A549 (cell line): ENCODE results near the gene FOXA1. TPM values are rescaled to one million over a fixed set of nuclear protein-coding genes. Genes with fewer than 3 reads are reported as not detected.

Experiments
- ATAC-seq, 2 experiments: fragments of 200-7000 bp in 1 of 2; fragments of >200 bp in 1 of 2; cut with Nextera tagmentation in 1 of 2; cut with Tn5 transposase in 1 of 2; 3 replicates each; pipeline versions ENCODE4 v1.8.0 to v1.9.1; 2018 to 2020; ENCODE audit warnings: mild to moderate bottlenecking in 1 of 2, moderate library complexity in 1 of 2
- CTCF ChIA-PET: fragments of 300-600 bp; sonication (Branson Sonifier 250); formaldehyde crosslinking; extraction: SDS; loops from one replicate; lab custom pipeline; 2021; ENCODE audit warnings: antibody characterized with exemption, inconsistent platforms; lab: Yijun Ruan, JAX
- POLR2A ChIA-PET: fragments of 350-600 bp; formaldehyde crosslinking; extraction: SDS; loops from one replicate; lab custom pipeline; 2021; ENCODE audit warnings: antibody characterized with exemption, inconsistent platforms; lab: Yijun Ruan, JAX
- DNase-seq, 2 experiments: peaks; one replicate each; pipeline versions ENCODE4 v3.0.0 to v3.0.0-alpha.2; 2011 to 2016; ENCODE audit warnings: low read depth in 1 of 2, low spot score in 1 of 2
- FAIRE-seq: peaks from 2 replicates; lab custom pipeline; 2011; peaks lifted over from hg19 to GRCh38; lab: Jason Lieb, UNC
- H3K27ac ChIP-seq, 2 experiments: fragments of >200 bp; sonication (Bioruptor Twin); formaldehyde crosslinking; 3 replicates each; pipeline ENCODE4 v1.5.1; 2016 to 2017
- H3K4me1 ChIP-seq: fragments of >200 bp; sonication (Bioruptor Twin); formaldehyde crosslinking; 3 replicates; pipeline ENCODE4 v1.6.1; 2016
- H3K4me2 ChIP-seq: fragments of >200 bp; sonication (Bioruptor Twin); formaldehyde crosslinking; 3 replicates; pipeline ENCODE4 v1.6.1; 2016
- H3K4me3 ChIP-seq: fragments of >200 bp; sonication (Bioruptor Twin); formaldehyde crosslinking; 3 replicates; pipeline ENCODE4 v1.5.1; 2016
- H3K9me3 ChIP-seq: fragments of >200 bp; sonication (Bioruptor Twin); formaldehyde crosslinking; 3 replicates; pipeline ENCODE4 v1.6.1; 2016
- CEBPB ChIP-seq, 2 experiments: fragments of >200 bp in 1 of 2; sonication (Bioruptor Twin) in 1 of 2; formaldehyde crosslinking in 1 of 2; IDR thresholded peaks; 2 replicates each; pipeline ENCODE4 v1.6.1; 2012 to 2016
- FOSL2 ChIP-seq, 2 experiments: fragments of 450-650 bp in 1 of 2; fragments of >200 bp in 1 of 2; sonication (Bioruptor Twin) in 1 of 2; formaldehyde crosslinking; IDR thresholded peaks; 2 replicates each; pipeline versions ENCODE4 v1.5.0 to v1.6.1; 2016 to 2020; ENCODE audit warnings: mild to moderate bottlenecking in 1 of 2, moderate library complexity in 1 of 2
- JUNB ChIP-seq: fragments of >200 bp; sonication (Bioruptor Twin); formaldehyde crosslinking; IDR thresholded peaks from 2 replicates; pipeline ENCODE4 v1.6.1; 2016
- KDM5A ChIP-seq: fragments of 200-600 bp; sonication (generic); IDR thresholded peaks from 2 replicates; pipeline ENCODE4 v1.6.1; 2016; ENCODE audit warnings: antibody characterized with exemption, mild to moderate bottlenecking
- PHF8 ChIP-seq: fragments of 200-600 bp; sonication (generic); IDR thresholded peaks from 2 replicates; pipeline ENCODE4 v1.6.1; 2016; ENCODE audit warnings: low read depth, mild to moderate bottlenecking, antibody characterized with exemption, moderate library complexity, borderline replicate concordance
- POLR2A ChIP-seq: IDR thresholded peaks from 2 replicates; pipeline ENCODE4 v1.6.1; 2012; ENCODE audit warnings: mild to moderate bottlenecking, low read length
- POLR2AphosphoS2 ChIP-seq: conservative IDR thresholded peaks from 2 replicates; pipeline ENCODE4 v1.6.1; 2012; ENCODE audit warnings: low read length, improper control_type of control experiment, inconsistent platforms
- SMC3 ChIP-seq: fragments of >200 bp; sonication (Bioruptor Twin); formaldehyde crosslinking; IDR thresholded peaks from 3 replicates; pipeline ENCODE4 v1.6.1; 2018; ENCODE audit warnings: inconsistent platforms
- WGBS: methylation state at CpG from one replicate; pipeline ENCODE4 v1.1.6; 2017; ENCODE audit errors: missing lambda C conversion rate; 5-methylcytosine and 5-hydroxymethylcytosine counted together
- polyA plus RNA-seq, 4 experiments: library from polyadenylated mRNA; depleted of rRNA in 3 of 4; stranded (reverse); fragments of >200 nt; fragmentation: RNase III in 1 of 4; extraction: RNeasy Plus Mini Kit Qiagen cat#74134 plus additional on column Dnase treatment in 1 of 4; gene quantifications; 2 replicates in 3 of 4; 3 replicates in 1 of 4; pipeline ENCODE4 v1.2.3, GENCODE V29; 2011 to 2017
- TF ChIP-seq, protein P1 (sequence below): fragments of >200 bp; sonication (Bioruptor Twin); formaldehyde crosslinking; IDR thresholded peaks from 3 replicates; pipeline ENCODE4 v1.6.1; 2016
- TF ChIP-seq, protein P2 (sequence below): fragments of 200-600 bp; sonication (generic); IDR thresholded peaks from 2 replicates; pipeline ENCODE4 v1.6.1; 2016; ENCODE audit warnings: antibody characterized with exemption, mild to moderate bottlenecking, moderate library complexity
- TF ChIP-seq, protein P3 (sequence below): IDR thresholded peaks from 2 replicates; pipeline ENCODE4 v1.6.1; 2012; ENCODE audit warnings: low read depth, borderline replicate concordance
- TF ChIP-seq, protein P4 (sequence below): fragments of >200 bp; sonication (Bioruptor Twin); formaldehyde crosslinking; IDR thresholded peaks from 3 replicates; pipeline ENCODE4 v1.5.1; 2016
- TF ChIP-seq, protein P5 (sequence below): IDR thresholded peaks from 2 replicates; pipeline ENCODE4 v1.6.1; 2012
- TF ChIP-seq, protein P6 (sequence below): fragments of >200 bp; sonication (Bioruptor Twin); formaldehyde crosslinking; IDR thresholded peaks from 2 replicates; pipeline ENCODE4 v1.6.1; 2016
- TF ChIP-seq, protein P7 (sequence below): IDR thresholded peaks from 2 replicates; pipeline ENCODE4 v1.6.1; 2012

Gene FOXA1
- polyA plus RNA-seq, 2 of the 4 experiments (the other 2 are of a cell fraction) = 5.5 to 17.9 TPM

DNA sequence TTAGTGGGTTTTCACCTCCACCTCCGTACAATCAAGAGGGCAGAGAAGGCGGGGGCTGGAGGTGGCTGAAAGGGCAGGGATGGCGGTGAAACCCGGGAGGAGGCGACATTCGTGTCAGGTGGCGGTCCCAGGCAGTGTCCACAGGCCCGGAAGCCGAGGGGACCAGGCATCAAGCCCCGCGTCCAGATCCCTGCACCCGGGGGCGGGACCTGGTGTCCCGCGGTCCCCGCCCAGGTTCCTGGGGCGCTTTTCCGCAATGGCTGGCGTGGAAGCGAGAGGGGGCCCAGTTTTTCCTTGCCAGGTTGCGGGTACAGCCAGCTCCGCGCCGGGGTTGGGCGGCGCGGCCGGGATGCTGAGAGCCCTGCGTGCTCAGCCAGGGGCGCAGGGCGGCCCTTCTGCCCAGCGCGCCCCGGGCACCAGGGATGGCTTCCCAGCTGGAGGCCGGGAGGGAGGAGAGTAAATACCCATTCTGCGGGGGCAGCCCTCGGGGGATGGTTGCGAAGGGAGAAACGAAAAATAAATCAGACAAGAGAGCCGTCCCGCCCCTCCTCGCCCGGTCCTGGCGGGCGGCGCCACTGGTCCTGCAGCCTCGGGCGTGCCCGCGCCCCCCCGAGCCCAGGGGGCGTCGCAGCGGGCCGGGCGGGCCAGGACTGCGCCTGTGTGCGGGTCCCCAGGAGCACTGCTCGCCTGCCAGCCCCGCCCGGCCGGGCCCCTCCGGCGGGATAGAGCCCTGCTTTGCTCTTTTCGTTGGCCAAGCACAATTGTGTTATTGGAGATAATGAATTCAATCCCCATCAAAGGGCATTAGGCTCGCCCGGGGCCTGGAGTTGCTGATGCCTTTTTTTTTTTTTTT lies 11.5 kb downstream of the FOXA1 start:
- under 1% methylated on average over 36 of the region's 67 CpGs for WGBS
- Histone ChIP-seq H3K4me3 (peak overlapping the region; percentile 81), H3K27ac (peak overlapping the region; percentile 87 to 90), H3K9me3 (no peaks in the 10 kb centered on the region), H3K4me1 (peaks cover 30% of the 10 kb centered on the region), H3K4me2 (peak overlapping the region; percentile 94)
- ChIA-PET POLR2A (no interaction called here), CTCF (interaction anchor here (1.3 to 1.6 kb wide), 2 partner anchors 17 to 23 kb away, joined by 3 read pairs; no protein-coding TSS in a partner anchor)
- FAIRE-seq = no peak
- peak in 1 of 2 experiments; percentile 55 for DNase-seq
- ATAC-seq = peak; percentile 78 to 82
- TF ChIP-seq PHF8 = peak; percentile 56; the same call in 1 of the 2 replicates
- TF ChIP-seq SMC3 = 0 out of 3 replicates have a peak, but pooled peaks have one; percentile 6
- TF ChIP-seq, protein P1, sequence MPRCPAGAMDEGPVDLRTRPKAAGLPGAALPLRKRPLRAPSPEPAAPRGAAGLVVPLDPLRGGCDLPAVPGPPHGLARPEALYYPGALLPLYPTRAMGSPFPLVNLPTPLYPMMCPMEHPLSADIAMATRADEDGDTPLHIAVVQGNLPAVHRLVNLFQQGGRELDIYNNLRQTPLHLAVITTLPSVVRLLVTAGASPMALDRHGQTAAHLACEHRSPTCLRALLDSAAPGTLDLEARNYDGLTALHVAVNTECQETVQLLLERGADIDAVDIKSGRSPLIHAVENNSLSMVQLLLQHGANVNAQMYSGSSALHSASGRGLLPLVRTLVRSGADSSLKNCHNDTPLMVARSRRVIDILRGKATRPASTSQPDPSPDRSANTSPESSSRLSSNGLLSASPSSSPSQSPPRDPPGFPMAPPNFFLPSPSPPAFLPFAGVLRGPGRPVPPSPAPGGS = peak; percentile 47; the same call in 2 of the 3 replicates
- TF ChIP-seq, protein P2, sequence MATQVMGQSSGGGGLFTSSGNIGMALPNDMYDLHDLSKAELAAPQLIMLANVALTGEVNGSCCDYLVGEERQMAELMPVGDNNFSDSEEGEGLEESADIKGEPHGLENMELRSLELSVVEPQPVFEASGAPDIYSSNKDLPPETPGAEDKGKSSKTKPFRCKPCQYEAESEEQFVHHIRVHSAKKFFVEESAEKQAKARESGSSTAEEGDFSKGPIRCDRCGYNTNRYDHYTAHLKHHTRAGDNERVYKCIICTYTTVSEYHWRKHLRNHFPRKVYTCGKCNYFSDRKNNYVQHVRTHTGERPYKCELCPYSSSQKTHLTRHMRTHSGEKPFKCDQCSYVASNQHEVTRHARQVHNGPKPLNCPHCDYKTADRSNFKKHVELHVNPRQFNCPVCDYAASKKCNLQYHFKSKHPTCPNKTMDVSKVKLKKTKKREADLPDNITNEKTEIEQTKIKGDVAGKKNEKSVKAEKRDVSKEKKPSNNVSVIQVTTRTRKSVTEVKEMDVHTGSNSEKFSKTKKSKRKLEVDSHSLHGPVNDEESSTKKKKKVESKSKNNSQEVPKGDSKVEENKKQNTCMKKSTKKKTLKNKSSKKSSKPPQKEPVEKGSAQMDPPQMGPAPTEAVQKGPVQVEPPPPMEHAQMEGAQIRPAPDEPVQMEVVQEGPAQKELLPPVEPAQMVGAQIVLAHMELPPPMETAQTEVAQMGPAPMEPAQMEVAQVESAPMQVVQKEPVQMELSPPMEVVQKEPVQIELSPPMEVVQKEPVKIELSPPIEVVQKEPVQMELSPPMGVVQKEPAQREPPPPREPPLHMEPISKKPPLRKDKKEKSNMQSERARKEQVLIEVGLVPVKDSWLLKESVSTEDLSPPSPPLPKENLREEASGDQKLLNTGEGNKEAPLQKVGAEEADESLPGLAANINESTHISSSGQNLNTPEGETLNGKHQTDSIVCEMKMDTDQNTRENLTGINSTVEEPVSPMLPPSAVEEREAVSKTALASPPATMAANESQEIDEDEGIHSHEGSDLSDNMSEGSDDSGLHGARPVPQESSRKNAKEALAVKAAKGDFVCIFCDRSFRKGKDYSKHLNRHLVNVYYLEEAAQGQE = no peak
- peak; percentile 25 for TF ChIP-seq POLR2A
- TF ChIP-seq, protein P3, sequence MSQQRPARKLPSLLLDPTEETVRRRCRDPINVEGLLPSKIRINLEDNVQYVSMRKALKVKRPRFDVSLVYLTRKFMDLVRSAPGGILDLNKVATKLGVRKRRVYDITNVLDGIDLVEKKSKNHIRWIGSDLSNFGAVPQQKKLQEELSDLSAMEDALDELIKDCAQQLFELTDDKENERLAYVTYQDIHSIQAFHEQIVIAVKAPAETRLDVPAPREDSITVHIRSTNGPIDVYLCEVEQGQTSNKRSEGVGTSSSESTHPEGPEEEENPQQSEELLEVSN = 0 out of 2 replicates have a peak, but pooled peaks have one; percentile 34
- TF ChIP-seq, protein P4, sequence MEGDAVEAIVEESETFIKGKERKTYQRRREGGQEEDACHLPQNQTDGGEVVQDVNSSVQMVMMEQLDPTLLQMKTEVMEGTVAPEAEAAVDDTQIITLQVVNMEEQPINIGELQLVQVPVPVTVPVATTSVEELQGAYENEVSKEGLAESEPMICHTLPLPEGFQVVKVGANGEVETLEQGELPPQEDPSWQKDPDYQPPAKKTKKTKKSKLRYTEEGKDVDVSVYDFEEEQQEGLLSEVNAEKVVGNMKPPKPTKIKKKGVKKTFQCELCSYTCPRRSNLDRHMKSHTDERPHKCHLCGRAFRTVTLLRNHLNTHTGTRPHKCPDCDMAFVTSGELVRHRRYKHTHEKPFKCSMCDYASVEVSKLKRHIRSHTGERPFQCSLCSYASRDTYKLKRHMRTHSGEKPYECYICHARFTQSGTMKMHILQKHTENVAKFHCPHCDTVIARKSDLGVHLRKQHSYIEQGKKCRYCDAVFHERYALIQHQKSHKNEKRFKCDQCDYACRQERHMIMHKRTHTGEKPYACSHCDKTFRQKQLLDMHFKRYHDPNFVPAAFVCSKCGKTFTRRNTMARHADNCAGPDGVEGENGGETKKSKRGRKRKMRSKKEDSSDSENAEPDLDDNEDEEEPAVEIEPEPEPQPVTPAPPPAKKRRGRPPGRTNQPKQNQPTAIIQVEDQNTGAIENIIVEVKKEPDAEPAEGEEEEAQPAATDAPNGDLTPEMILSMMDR = 0 out of 3 replicates have a peak, but pooled peaks have one; percentile 6
- no peak for TF ChIP-seq KDM5A
- TF ChIP-seq, protein P5, sequence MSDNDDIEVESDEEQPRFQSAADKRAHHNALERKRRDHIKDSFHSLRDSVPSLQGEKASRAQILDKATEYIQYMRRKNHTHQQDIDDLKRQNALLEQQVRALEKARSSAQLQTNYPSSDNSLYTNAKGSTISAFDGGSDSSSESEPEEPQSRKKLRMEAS = no peak

DNA sequence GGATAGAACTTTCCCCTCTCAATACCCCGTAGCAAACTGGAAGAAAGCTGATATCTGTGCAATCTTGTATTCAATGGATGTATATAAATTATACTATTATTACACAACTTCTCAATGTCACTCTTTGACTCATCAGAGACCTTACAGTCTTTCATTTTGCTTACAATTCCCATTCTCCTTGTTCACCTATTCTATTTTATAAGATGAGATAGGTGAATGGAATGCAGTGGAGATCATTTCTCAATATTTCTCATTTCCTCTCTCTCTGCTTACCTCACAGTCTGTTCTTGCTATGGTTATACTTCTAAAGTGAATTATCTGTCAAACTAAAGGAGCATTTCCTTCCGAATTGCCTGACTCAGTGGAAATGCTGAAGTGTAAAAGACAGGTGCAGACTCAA lies 14.9 kb downstream of the FOXA1 start:
- H3K4me1 ChIP-seq = peaks cover 21% of the 10 kb centered on the region
- no peak overlapping the region for H3K4me3 ChIP-seq
- FAIRE-seq (no peak), DNase-seq (no peak), ATAC-seq (no peak)
- peak overlapping the region; percentile 8; the same call in 1 of the 3 replicates for H3K4me2 ChIP-seq
- ChIA-PET CTCF (no interaction called here), POLR2A (interaction anchor here (0.5 kb wide), 1 partner anchor 96 kb away, joined by 3 read pairs; no protein-coding TSS in a partner anchor)
- WGBS = 37% methylated on average over 2 of the region's 2 CpGs
- peak; percentile 47; the same call in 1 of the 2 replicates for TF ChIP-seq JUNB
- TF ChIP-seq, protein P6, sequence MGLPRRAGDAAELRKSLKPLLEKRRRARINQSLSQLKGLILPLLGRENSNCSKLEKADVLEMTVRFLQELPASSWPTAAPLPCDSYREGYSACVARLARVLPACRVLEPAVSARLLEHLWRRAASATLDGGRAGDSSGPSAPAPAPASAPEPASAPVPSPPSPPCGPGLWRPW = 0 out of 2 replicates have a peak, but pooled peaks have one; percentile 18
- TF ChIP-seq FOSL2 (IDR thresholded peaks at IDR 0.05) = no peak
- TF ChIP-seq FOSL2 (CRISPR knock-in tag; IDR thresholded peaks at IDR 0.05) = peak; percentile 24; the same call in 1 of the 2 replicates
- TF ChIP-seq POLR2AphosphoS2 = no peak
- peak in 1 of 2 experiments; percentile 34; a peak in 1 of 4 replicates for TF ChIP-seq CEBPB (IDR thresholded peaks at IDR 0.05)
- TF ChIP-seq, protein P7, sequence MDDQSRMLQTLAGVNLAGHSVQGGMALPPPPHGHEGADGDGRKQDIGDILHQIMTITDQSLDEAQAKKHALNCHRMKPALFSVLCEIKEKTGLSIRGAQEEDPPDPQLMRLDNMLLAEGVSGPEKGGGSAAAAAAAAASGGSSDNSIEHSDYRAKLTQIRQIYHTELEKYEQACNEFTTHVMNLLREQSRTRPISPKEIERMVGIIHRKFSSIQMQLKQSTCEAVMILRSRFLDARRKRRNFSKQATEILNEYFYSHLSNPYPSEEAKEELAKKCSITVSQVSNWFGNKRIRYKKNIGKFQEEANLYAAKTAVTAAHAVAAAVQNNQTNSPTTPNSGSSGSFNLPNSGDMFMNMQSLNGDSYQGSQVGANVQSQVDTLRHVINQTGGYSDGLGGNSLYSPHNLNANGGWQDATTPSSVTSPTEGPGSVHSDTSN = no peak
- H3K27ac ChIP-seq = peak overlapping the region in 1 of 2 experiments; percentile 59; a peak in 3 of 6 replicates
- no peaks in the 10 kb centered on the region for H3K9me3 ChIP-seq
